ENCODE measurements around the gene APCDD1L.

GRCh38 chr20:58461104-58461503, 54.1 kb downstream of the APCDD1L start:
- TF ChIP-seq CTCF (conservative IDR thresholded peaks at IDR 0.05; ENCODE audit: low read length) (no peak), EZH2phosphoT487 (IDR thresholded peaks at IDR 0.05; ENCODE audit: borderline replicate concordance) (no peak)

Data from Loucy (cell line).